GM18499 (cell line): ENCODE results near the gene TFEC.
A peak's percentile ranks its signal among the peaks of the same experiment; 100 is the strongest.
"Not testable (repeated sequence)": the region's sequence is repeated elsewhere in the genome, so short reads cannot be mapped to it uniquely, and the experiment has no call there.

ENCODE experiments used
- ATAC-seq: cut with Tn5 transposase; IDR thresholded peaks from one replicate; pipeline ENCODE4 v1.9.1; 2021; ENCODE audit warnings: moderate number of reproducible peaks; ENCODE audit not compliant: insufficient read depth, unreplicated experiment

Gene TFEC

GRCh38 chr7:116030651-116031276 lies at the start of gene TFEC:
Gene TFEC (minus strand): TSS chr7:116030763. CDS start chr7:115984441, 46,322 bp downstream.
- no peak for ATAC-seq

GRCh38 chr7:116075351-116076145 lies 45.0 kb upstream of the TFEC start:
- ATAC-seq: no peak

GRCh38 chr7:116071629-116072028 lies 41.1 kb upstream of the TFEC start:
- peak; percentile 77 for ATAC-seq

GRCh38 chr7:116064179-116064578 lies 33.6 kb upstream of the TFEC start:
- ATAC-seq: no peak

- no peak for ATAC-seq
These were observed 32.1 kb upstream of the TFEC start for GRCh38 chr7:116062666-116063065.

GRCh38 chr7:116052006-116052405 lies 21.4 kb upstream of the TFEC start:
- ATAC-seq: no peak

GRCh38 chr7:116047261-116047660 lies 16.7 kb upstream of the TFEC start:
- ATAC-seq: not testable (repeated sequence)

GRCh38 chr7:116045532-116045931 lies 15.0 kb upstream of the TFEC start:
- no peak for ATAC-seq

GRCh38 chr7:116041615-116042014 lies 11.1 kb upstream of the TFEC start:
- peak; percentile 98 for ATAC-seq

- ATAC-seq: no peak
These were observed 6.8 kb upstream of the TFEC start for GRCh38 chr7:116037401-116037800.

GRCh38 chr7:116034411-116034810 lies 3.8 kb upstream of the TFEC start:
- ATAC-seq: no peak

- ATAC-seq: no peak
These were observed 2.3 kb upstream of the TFEC start for GRCh38 chr7:116032886-116033285.

- peak; percentile 79 for ATAC-seq
These were observed 1.8 kb downstream of the TFEC start for GRCh38 chr7:116028787-116029186.

- no peak for ATAC-seq
These were observed 2.8 kb downstream of the TFEC start for GRCh38 chr7:116027786-116028185.

- ATAC-seq: no peak
These were observed 5.4 kb downstream of the TFEC start for GRCh38 chr7:116024826-116025809.

- peak; percentile 57 for ATAC-seq
These were observed 9.3 kb downstream of the TFEC start for GRCh38 chr7:116021237-116021636.

GRCh38 chr7:116018731-116019130 lies 11.8 kb downstream of the TFEC start:
- ATAC-seq: no peak

GRCh38 chr7:116013675-116014074 lies 16.9 kb downstream of the TFEC start:
- ATAC-seq: no peak

- no peak for ATAC-seq
These were observed 19.0 kb downstream of the TFEC start for GRCh38 chr7:116011584-116011983.

GRCh38 chr7:116004762-116005161 lies 25.8 kb downstream of the TFEC start:
- ATAC-seq: not testable (repeated sequence)

GRCh38 chr7:115997221-115997620 lies 33.3 kb downstream of the TFEC start:
- no peak for ATAC-seq
